C4-2B (cell line): ENCODE measurements around the gene MRPS6.

Experiments
- CTCF ChIP-seq: fragments of 450-650 bp; conservative IDR thresholded peaks from 2 replicates; pipeline ENCODE4 v1.5.1; 2017; ENCODE audit warnings: mild to moderate bottlenecking
- ZFX ChIP-seq: fragments of 450-650 bp; IDR thresholded peaks from 2 replicates; pipeline ENCODE4 v1.6.1; 2017

- no peak for TF ChIP-seq CTCF
- no peak for TF ChIP-seq ZFX
These were observed 110.9 kb downstream of the MRPS6 start for GRCh38 chr21:34184232-34184631.
